Purkinje cell (primary cell): Measurements from ENCODE around the gene PI4KB. TPM values are rescaled to one million over a fixed set of nuclear protein-coding genes. Genes with fewer than 3 reads are reported as not detected.

Source experiments
- polyA plus RNA-seq: library from polyadenylated mRNA; unstranded; fragments of >200 nt; fragmentation: Nextera tagmentation; gene quantifications from 2 replicates; pipeline ENCODE4 v1.2.1, GENCODE V29; 2014

Gene PI4KB
- 4.3 and 6.1 TPM in 2 replicates for polyA plus RNA-seq

GRCh38 chr1:151327223-151327902 lies at the start of gene PI4KB:
Gene PI4KB, minus strand, starts transcription at chr1:151327416. Its CDS starts 10,935 bp downstream, at chr1:151316481.

GRCh38 chr1:151372058-151372934 lies 45.1 kb upstream of the PI4KB start, which contains the start of gene SELENBP1:
Gene SELENBP1, minus strand, starts transcription at chr1:151372705. Its CDS starts 64 bp downstream, at chr1:151372641.

GRCh38 chr1:151346769-151347522 lies 19.7 kb upstream of the PI4KB start, which contains the start of gene RFX5:
Gene RFX5, minus strand, starts transcription at chr1:151347252. Its CDS starts 932 bp downstream, at chr1:151346320.

GRCh38 chr1:151281969-151282882 lies 45.0 kb downstream of the PI4KB start, which contains the start of gene ZNF687:
Gene ZNF687, plus strand, starts transcription at chr1:151282299. Its CDS starts 3,993 bp downstream, at chr1:151286292.

GRCh38 chr1:151254217-151255213 lies 72.7 kb downstream of the PI4KB start, which contains the start of gene PSMD4:
Gene PSMD4, plus strand, starts transcription at chr1:151254734. Its CDS starts 49 bp downstream, at chr1:151254783.

Other genes with a start within 250 kb of the PI4KB start
- gene SEMA6C, start 180.8 kb downstream of the PI4KB start, polyA plus RNA-seq = 0.95 and 2.5 TPM in 2 replicates
- gene TNFAIP8L2, start 170.8 kb downstream of the PI4KB start, polyA plus RNA-seq = not detected in 2 replicates
- 19.2 and 19.6 TPM in 2 replicates for gene LYSMD1, start 161.5 kb downstream of the PI4KB start, polyA plus RNA-seq
- gene SCNM1, start 161.3 kb downstream of the PI4KB start, polyA plus RNA-seq = 138 and 168 TPM in 2 replicates
- gene TMOD4, start 151.4 kb downstream of the PI4KB start, polyA plus RNA-seq = not detected in 2 replicates
- gene VPS72, start 137.2 kb downstream of the PI4KB start, polyA plus RNA-seq = 9.7 and 12.8 TPM in 2 replicates
- 2.9 and 3.3 TPM in 2 replicates for gene PIP5K1A, start 128.9 kb downstream of the PI4KB start, polyA plus RNA-seq
- gene PSMD4, start 72.7 kb downstream of the PI4KB start, polyA plus RNA-seq = 80.4 and 119 TPM in 2 replicates
- 0.07 and 0.34 TPM in 2 replicates for gene ZNF687, start 45.1 kb downstream of the PI4KB start, polyA plus RNA-seq
- 1.5 and 1.9 TPM in 2 replicates for gene RFX5, start 19.8 kb upstream of the PI4KB start, polyA plus RNA-seq
- 0.83 and 1.7 TPM in 2 replicates for gene SELENBP1, start 45.3 kb upstream of the PI4KB start, polyA plus RNA-seq
- 351 and 394 TPM in 2 replicates for gene PSMB4, start 72.2 kb upstream of the PI4KB start, polyA plus RNA-seq
- gene POGZ, start 132.1 kb upstream of the PI4KB start, polyA plus RNA-seq = 11.5 and 22.1 TPM in 2 replicates
- 0.18 and 1.5 TPM in 2 replicates for gene CGN, start 184.0 kb upstream of the PI4KB start, polyA plus RNA-seq
- gene TUFT1, start 212.9 kb upstream of the PI4KB start, polyA plus RNA-seq = 11.1 and 11.7 TPM in 2 replicates